ENCODE measurements around the gene GUCA2A.

GUCA2A gene

DNA sequence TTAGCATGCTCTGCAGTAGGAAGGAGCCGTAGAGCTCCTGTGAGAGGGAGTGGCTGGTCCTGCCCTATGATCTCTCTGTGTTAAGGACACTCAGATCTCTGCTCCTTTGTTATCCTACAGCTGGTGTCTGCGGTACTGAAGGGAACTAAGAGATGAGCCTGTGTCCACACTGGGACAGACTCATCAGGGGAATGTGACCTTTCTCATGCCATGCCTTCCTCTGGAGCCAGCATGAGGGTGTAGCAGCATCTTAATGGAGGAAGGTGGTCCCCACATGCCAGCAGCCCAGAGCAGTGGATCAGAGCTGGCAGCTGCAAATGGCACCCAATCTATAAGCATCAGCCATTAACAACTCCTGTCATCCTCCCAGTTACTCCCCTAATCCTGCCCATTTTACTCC, 36.0 kb downstream of the GUCA2A start:
- no peak for DNase-seq

DNA sequence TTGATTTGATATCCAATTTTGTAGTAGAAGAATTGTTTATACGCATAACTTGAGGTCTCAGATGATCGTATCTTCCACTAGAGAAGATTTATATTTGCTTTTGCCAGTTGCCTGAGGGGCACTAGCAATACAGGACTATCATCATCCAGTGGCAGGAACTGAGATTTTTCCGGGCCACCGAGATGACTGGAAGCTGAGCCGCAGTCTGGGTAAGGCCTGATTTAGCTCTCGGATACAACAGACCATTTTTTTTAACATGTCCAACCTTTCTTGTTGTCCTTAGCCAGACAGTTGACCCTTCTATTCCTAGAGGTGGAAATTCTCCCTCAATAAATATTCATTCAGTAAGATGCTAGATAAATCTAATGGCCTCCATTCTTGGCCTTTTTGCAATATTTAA, 36.8 kb downstream of the GUCA2A start:
- no peak for DNase-seq

DNA sequence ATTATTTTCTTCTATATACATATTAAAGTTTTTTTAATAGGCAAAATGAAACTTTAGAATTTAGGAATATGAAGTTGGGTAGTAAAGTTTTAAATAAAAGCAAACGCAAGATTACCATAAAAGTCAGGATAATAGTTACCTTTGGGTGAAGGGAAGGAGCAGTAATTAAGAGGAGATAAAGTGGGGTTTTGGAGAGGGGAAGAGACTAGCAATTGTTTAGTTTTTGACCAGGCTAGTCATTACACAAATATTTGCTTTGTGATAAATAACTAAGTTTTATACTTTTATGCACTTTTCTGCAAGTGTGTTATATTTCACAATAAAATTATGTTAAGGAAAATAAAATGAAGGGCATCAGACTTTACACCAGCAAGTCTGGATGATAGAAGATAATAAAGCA, 39.0 kb downstream of the GUCA2A start:
- no peak for DNase-seq

DNA sequence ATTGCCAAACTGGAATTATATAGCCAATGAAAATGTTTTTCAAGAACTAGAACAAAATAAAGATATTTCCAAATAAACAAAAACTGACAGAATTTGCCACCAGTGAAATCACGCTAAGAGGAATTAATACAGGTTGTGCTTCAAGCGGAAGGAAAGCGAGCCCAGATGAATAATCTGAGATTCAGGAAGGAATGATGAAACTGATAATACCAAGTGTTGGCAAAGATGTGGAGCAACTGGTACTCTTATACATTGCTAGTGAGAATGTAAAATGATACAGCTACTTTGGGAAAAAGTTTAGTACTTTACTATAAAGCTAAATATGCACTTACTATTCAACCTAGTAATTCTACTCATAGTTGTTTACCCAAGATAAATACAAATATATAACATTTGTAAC, 42.1 kb downstream of the GUCA2A start:
- no peak for DNase-seq

DNA sequence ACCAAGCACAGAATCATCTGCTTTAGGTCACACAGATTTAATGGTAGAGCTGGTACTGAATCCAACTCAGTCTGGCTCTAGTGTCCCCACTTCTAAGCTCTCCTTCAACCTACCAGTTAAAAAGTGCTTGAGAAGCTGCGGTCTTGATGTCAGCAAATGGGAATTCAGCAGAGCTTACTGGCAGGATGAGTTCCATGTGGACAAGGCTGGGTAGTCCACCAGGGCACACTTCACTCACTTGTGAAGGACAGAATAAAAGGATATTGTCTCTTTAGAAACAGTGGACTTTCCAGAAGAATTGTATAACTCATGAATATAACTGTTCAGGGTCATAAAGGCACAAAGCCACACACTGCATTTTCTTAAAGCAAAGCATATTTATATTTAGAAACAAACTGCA, 46.4 kb downstream of the GUCA2A start:
- DNase-seq = no peak

DNA sequence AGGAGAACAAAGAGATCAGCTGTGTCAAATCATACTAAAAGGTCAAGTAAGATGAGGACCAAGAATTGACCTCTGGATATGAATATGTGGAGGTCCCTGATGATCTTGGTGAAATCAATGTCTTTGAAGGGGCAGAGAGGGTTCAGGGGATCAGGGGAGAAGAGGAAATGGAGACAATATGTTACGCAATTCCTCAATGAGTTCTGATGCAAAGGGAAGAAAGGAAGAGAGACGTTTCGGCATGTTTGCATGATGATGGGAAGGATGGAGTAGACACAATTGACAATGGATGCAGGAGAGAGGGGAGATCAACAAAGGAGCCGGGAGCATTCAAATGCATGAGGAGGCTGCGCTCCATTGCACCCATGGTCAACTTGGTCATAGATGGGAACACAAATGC, 47.3 kb downstream of the GUCA2A start:
- no peak for DNase-seq

DNA sequence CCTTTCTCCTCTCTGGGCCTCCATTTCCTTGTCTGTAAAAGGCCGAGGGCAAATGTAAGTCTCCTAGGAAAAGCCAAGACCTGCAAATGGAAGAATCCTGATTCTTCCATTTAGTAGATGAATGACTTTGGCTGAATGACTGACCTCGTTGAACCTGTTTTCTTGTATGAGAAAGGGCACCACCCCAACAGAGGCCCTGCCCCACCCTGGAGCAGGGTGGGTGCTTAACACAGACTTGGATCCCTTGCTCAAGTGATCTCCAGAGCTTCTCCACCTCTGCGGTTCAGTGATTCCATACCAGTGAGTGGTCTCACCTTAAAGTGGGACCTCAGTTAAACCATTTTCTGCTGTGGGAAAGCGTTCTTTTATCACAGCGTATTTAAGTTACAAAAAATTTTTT, 50.3 kb downstream of the GUCA2A start:
- no peak for DNase-seq

All from kidney glomerular epithelial cell (primary cell).